Mesenchymal stem cell (in vitro differentiated cells and primary cell): ENCODE results near the gene CTNNA3.
"Not testable (repeated sequence)": the region's sequence is repeated elsewhere in the genome, so short reads cannot be mapped to it uniquely, and the experiment has no call there.

Experiments used
- DNase-seq: peaks from one replicate; pipeline ENCODE4 v3.0.0-alpha.2; 2013
- H2AFZ ChIP-seq: one replicate; pipeline ENCODE4 v1.6.1; 2013; ENCODE audit warnings: low read depth, mild to moderate bottlenecking, control low read depth, inconsistent platforms, low read length, moderate library complexity
- H2AK5ac ChIP-seq: 2 replicates; pipeline ENCODE4 v1.6.1; 2013; ENCODE audit warnings: low read length, moderate library complexity, mild to moderate bottlenecking, inconsistent platforms; ENCODE audit not compliant: severe bottlenecking
- H2BK120ac ChIP-seq: one replicate; pipeline ENCODE4 v1.6.1; 2013; ENCODE audit warnings: low read depth, mild to moderate bottlenecking, inconsistent platforms, low read length, moderate library complexity
- H2BK12ac ChIP-seq, 2 experiments: one replicate each; pipeline ENCODE4 v1.6.1; 2013; ENCODE audit warnings: inconsistent platforms in 2 of 2, low read length in 2 of 2, mild to moderate bottlenecking in 2 of 2, moderate library complexity in 2 of 2, control low read depth in 1 of 2
- H2BK15ac ChIP-seq: one replicate; pipeline ENCODE4 v1.6.1; 2013; ENCODE audit warnings: mild to moderate bottlenecking, low read depth, inconsistent platforms; ENCODE audit not compliant: poor library complexity, severe bottlenecking
- H2BK5ac ChIP-seq: 2 replicates; pipeline ENCODE4 v1.6.1; 2013; ENCODE audit warnings: low read depth, mild to moderate bottlenecking, low read length, control low read depth, inconsistent platforms; ENCODE audit not compliant: poor library complexity, severe bottlenecking
- H3K14ac ChIP-seq, 2 experiments: one replicate each; pipeline ENCODE4 v1.6.1; 2013; ENCODE audit warnings: inconsistent platforms in 2 of 2, low read length in 2 of 2, control low read depth in 1 of 2, mild to moderate bottlenecking in 1 of 2, moderate library complexity in 1 of 2
- H3K18ac ChIP-seq, 2 experiments: one replicate each; pipeline ENCODE4 v1.6.1; 2013; ENCODE audit warnings: inconsistent platforms in 2 of 2, low read length in 2 of 2, control low read depth in 1 of 2, low read depth in 1 of 2, mild to moderate bottlenecking in 1 of 2
- H3K23ac ChIP-seq, 2 experiments: one replicate each; pipeline ENCODE4 v1.6.1; 2013; ENCODE audit warnings: inconsistent platforms in 2 of 2, low read length in 2 of 2, mild to moderate bottlenecking in 2 of 2, moderate library complexity in 2 of 2, control low read depth in 1 of 2
- H3K27ac ChIP-seq: 2 replicates; pipeline ENCODE4 v1.5.1; 2013; ENCODE audit warnings: mild to moderate bottlenecking, moderate library complexity, low read length, control low read depth, inconsistent platforms; ENCODE audit not compliant: poor library complexity, severe bottlenecking
- H3K27me3 ChIP-seq, 2 experiments: 2 replicates each; pipeline versions ENCODE4 v1.6.1 to v1.7.0; 2013; ENCODE audit warnings: low read length in 2 of 2, mild to moderate bottlenecking in 2 of 2, moderate library complexity in 2 of 2, control low read depth in 1 of 2, inconsistent platforms in 1 of 2; ENCODE audit not compliant: control insufficient read depth in 1 of 2, insufficient read depth in 1 of 2
- H3K36me3 ChIP-seq, 2 experiments: 2 replicates each; pipeline versions ENCODE4 v1.6.1 to v1.7.0; 2013; ENCODE audit warnings: low read length in 2 of 2, control low read depth in 1 of 2, inconsistent platforms in 1 of 2, low read depth in 1 of 2, mild to moderate bottlenecking in 1 of 2; ENCODE audit not compliant: insufficient read depth in 2 of 2, control insufficient read depth in 1 of 2
- H3K4ac ChIP-seq, 2 experiments: one replicate each; pipeline ENCODE4 v1.6.1; 2013; ENCODE audit warnings: inconsistent platforms in 2 of 2, low read length in 2 of 2, mild to moderate bottlenecking in 2 of 2, moderate library complexity in 2 of 2, control low read depth in 1 of 2, low read depth in 1 of 2
- H3K4me1 ChIP-seq: 2 replicates; pipeline ENCODE4 v1.6.1; 2013; ENCODE audit warnings: low read depth, low read length, control low read depth; ENCODE audit not compliant: control insufficient read depth, insufficient read depth
- H3K4me2 ChIP-seq: 2 replicates; pipeline ENCODE4 v1.6.1; 2013; ENCODE audit warnings: low read length, mild to moderate bottlenecking, inconsistent platforms; ENCODE audit not compliant: poor library complexity, severe bottlenecking
- H3K4me3 ChIP-seq, 2 experiments: 2 replicates each; pipeline versions ENCODE4 v1.5.1 to v1.7.0; 2013; ENCODE audit warnings: low read length in 2 of 2, mild to moderate bottlenecking in 2 of 2, control low read depth in 1 of 2, low read depth in 1 of 2; ENCODE audit not compliant: insufficient read depth in 1 of 2
- H3K79me1 ChIP-seq: replicated peaks from 2 replicates; pipeline ENCODE4 v1.6.1; 2013; ENCODE audit warnings: mild to moderate bottlenecking, control low read depth, low read length, inconsistent platforms; ENCODE audit not compliant: poor library complexity, severe bottlenecking
- H3K9ac ChIP-seq: 2 replicates; pipeline ENCODE4 v1.7.0; 2013; ENCODE audit warnings: mild to moderate bottlenecking, low read length, moderate library complexity
- H3K9me3 ChIP-seq: 2 replicates; pipeline ENCODE4 v1.7.0; 2013; ENCODE audit warnings: mild to moderate bottlenecking, low read length; ENCODE audit not compliant: control insufficient read depth
- H4K8ac ChIP-seq: one replicate; pipeline ENCODE4 v1.6.1; 2013; ENCODE audit warnings: inconsistent platforms, mild to moderate bottlenecking, low read length, moderate library complexity
- H4K91ac ChIP-seq: one replicate; pipeline ENCODE4 v1.6.1; 2013; ENCODE audit warnings: mild to moderate bottlenecking, low read length, inconsistent platforms
- WGBS: methylation state at CpG from one replicate; pipeline ENCODE4 v1.1.7; 2013; ENCODE audit warnings: mixed read lengths; 5-methylcytosine and 5-hydroxymethylcytosine counted together

CTNNA3 gene

DNA sequence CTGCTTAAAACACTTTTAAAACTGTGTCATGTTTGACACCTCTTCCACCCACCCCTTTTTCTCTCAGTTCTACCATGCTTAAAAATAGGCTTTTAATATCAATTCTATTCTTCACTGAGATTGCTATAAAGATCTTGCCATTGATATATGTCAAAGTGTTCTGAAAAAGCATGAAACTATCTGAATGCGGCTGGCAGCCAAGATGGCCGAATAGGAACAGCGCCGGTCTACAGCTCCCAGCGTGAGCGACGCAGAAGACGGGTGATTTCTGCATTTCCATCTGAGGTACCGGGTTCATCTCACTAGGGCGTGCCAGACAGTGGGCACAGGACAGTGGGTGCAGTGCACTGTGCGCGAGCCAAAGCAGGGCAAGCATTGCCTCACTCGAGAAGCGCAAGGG is 137.7 kb downstream of the CTNNA3 start:
- H3K4me1 ChIP-seq, H3K18ac ChIP-seq, H3K4me3 ChIP-seq, H2BK12ac ChIP-seq, H2BK5ac ChIP-seq, H3K27me3 ChIP-seq, H3K14ac ChIP-seq, H3K9me3 ChIP-seq, H3K27ac ChIP-seq, H2BK120ac ChIP-seq, H3K4me2 ChIP-seq, H2AK5ac ChIP-seq, H2AFZ ChIP-seq, H4K8ac ChIP-seq, H3K36me3 ChIP-seq, H2BK15ac ChIP-seq, DNase-seq, H3K4ac ChIP-seq, H3K79me1 ChIP-seq, H3K23ac ChIP-seq, H4K91ac ChIP-seq, H3K9ac ChIP-seq: not testable (repeated sequence)
- 94% methylated on average over 14 of the region's 14 CpGs for WGBS

DNA sequence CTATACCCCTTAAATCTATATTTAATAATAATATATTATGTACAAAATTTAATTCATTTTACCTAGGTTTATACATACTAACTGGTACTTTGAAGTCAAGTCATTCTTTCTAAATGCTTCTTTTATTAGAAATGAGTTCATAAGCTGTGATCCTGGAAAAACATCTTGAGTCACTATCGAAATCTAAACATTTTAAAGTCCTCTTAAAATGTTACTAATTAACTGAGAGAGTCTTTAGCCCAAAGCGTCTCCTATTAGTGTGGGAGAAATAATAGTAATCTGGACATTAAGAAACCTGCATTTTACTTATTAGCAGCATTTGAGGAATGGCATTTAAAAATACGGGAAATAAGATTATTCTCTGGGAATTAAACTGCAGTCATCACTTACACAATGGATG is 142.7 kb downstream of the CTNNA3 start:
- no peak overlapping the region for H3K9ac ChIP-seq
- H3K79me1 ChIP-seq = no peaks in the 10 kb centered on the region
- H3K36me3 ChIP-seq = peaks cover 0 to 3% of the 10 kb centered on the region in 2 experiments
- no peak for DNase-seq
- H3K18ac ChIP-seq = no peak overlapping the region
- H2AK5ac ChIP-seq = no peak overlapping the region
- H2BK120ac ChIP-seq = no peak overlapping the region
- H3K14ac ChIP-seq = no peak overlapping the region
- no peaks in the 10 kb centered on the region for H3K27me3 ChIP-seq
- H2AFZ ChIP-seq = no peak overlapping the region
- H2BK15ac ChIP-seq = no peak overlapping the region
- no peak overlapping the region for H4K91ac ChIP-seq
- H3K4me2 ChIP-seq = no peak overlapping the region
- peak overlapping the region; percentile 74 for H3K27ac ChIP-seq
- WGBS = no CpG with 5 or more reads among the region's 3 CpGs
- H3K4me3 ChIP-seq = no peak overlapping the region
- H4K8ac ChIP-seq = no peak overlapping the region
- H2BK5ac ChIP-seq = no peak overlapping the region
- peaks cover 3% of the 10 kb centered on the region for H3K9me3 ChIP-seq
- H2BK12ac ChIP-seq = no peak overlapping the region
- H3K4me1 ChIP-seq = peaks cover 6% of the 10 kb centered on the region
- no peak overlapping the region for H3K4ac ChIP-seq
- H3K23ac ChIP-seq = no peak overlapping the region

DNA sequence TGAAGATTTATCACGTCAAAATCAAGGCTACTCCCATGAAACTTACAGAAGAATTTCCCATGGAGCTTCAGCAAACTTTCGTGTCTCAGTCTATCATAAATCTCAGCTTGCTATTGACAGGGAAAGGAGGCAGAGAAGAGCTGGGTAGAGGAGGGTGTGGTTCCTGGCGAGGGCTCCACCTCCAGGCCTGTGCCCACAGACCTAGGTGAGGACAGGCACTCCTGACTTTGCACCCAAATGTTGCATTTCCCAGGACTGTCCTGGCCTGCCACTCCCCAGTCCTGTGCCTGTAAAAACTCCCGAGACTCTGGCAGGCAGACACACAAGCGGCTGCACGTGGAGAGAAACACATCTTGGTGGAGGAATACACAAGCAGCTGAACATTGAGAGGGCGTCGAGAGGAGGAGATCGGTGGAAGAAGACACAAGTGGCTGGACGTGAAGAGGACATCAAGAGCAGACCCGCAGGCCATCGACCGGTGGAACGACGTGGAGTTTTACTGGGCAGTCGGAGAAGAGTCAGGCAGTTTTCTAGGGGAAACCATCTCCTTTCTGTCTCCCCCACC is 145.1 kb downstream of the CTNNA3 start:
- peak overlapping the region; percentile 50 for H2AK5ac ChIP-seq
- DNase-seq = no peak
- H3K27me3 ChIP-seq = no peaks in the 10 kb centered on the region
- no peak overlapping the region for H3K4me2 ChIP-seq
- H3K4ac ChIP-seq = no peak overlapping the region
- no peak overlapping the region for H3K14ac ChIP-seq
- H3K79me1 ChIP-seq = no peaks in the 10 kb centered on the region
- H3K23ac ChIP-seq = no peak overlapping the region
- H3K9me3 ChIP-seq = no peaks in the 10 kb centered on the region
- H2BK12ac ChIP-seq = no peak overlapping the region
- H3K4me1 ChIP-seq = peaks cover 6% of the 10 kb centered on the region
- no peak overlapping the region for H2BK5ac ChIP-seq
- no peak overlapping the region for H2BK15ac ChIP-seq
- H4K91ac ChIP-seq = no peak overlapping the region
- no peak overlapping the region for H4K8ac ChIP-seq
- no peak overlapping the region for H3K9ac ChIP-seq
- H2BK120ac ChIP-seq = no peak overlapping the region
- H3K27ac ChIP-seq = peak overlapping the region; percentile 29
- WGBS = 89% methylated on average over 15 of the region's 16 CpGs
- H3K18ac ChIP-seq = no peak overlapping the region
- no peak overlapping the region for H2AFZ ChIP-seq
- no peak overlapping the region for H3K4me3 ChIP-seq
- peaks cover 0 to 3% of the 10 kb centered on the region in 2 experiments for H3K36me3 ChIP-seq

DNA sequence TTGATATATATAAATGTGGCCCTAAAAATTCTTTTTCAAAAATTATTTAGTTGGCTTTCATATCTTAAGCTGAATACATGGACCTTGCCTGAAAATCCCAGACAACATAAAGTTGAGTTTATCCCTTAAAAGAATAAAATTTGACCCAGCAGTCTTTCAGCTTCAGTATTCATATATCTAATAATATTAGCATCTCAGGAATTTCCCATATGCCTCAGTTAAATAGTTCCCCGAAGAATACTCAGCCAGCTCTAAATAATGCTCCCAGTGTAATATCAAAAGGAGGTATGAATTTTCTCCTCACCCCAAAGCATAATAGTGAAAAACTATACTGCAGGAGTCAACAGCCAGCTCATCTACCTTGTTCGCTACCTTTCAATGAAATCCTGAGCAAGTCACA is 145.9 kb downstream of the CTNNA3 start:
- peaks cover 6% of the 10 kb centered on the region for H3K4me1 ChIP-seq
- H3K9ac ChIP-seq = no peak overlapping the region
- H2BK5ac ChIP-seq = no peak overlapping the region
- H4K91ac ChIP-seq = no peak overlapping the region
- no peaks in the 10 kb centered on the region for H3K27me3 ChIP-seq
- no peak overlapping the region for H3K4me3 ChIP-seq
- 69% methylated on average over 2 of the region's 2 CpGs for WGBS
- no peak overlapping the region for H3K18ac ChIP-seq
- no peaks in the 10 kb centered on the region for H3K9me3 ChIP-seq
- H4K8ac ChIP-seq = no peak overlapping the region
- H3K36me3 ChIP-seq = peaks cover 0 to 3% of the 10 kb centered on the region in 2 experiments
- DNase-seq = no peak
- H3K23ac ChIP-seq = no peak overlapping the region
- H2BK120ac ChIP-seq = no peak overlapping the region
- no peaks in the 10 kb centered on the region for H3K79me1 ChIP-seq
- H3K4me2 ChIP-seq = no peak overlapping the region
- peak overlapping the region; percentile 86 for H3K27ac ChIP-seq
- no peak overlapping the region for H2AK5ac ChIP-seq
- H3K4ac ChIP-seq = no peak overlapping the region
- H3K14ac ChIP-seq = no peak overlapping the region
- no peak overlapping the region for H2BK12ac ChIP-seq
- H2BK15ac ChIP-seq = no peak overlapping the region
- H2AFZ ChIP-seq = no peak overlapping the region
